ENCODE results near the gene PLEKHG1.

PLEKHG1 gene

DNA sequence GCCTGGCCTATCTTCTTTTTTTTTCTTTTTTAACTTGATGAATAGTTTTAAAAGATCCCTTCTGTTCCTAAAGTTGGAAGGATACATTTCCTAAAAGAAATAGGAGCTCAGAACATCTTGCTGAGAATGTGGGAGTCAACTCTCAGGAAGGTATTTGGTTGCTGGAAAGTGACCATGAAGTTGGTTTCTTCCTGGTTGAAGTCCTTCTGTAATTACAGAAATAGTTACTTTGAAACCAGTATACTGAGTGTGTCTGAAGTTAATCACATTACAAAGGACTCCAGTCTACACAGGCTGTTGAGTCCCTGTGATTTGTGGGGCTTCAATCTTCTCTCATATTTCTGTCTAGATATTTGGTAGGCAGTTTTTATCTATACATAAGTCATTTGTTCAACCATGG lies 9.8 kb upstream of the PLEKHG1 start:
- DNase-seq (ENCODE audit: low read depth), result no peak

DNA sequence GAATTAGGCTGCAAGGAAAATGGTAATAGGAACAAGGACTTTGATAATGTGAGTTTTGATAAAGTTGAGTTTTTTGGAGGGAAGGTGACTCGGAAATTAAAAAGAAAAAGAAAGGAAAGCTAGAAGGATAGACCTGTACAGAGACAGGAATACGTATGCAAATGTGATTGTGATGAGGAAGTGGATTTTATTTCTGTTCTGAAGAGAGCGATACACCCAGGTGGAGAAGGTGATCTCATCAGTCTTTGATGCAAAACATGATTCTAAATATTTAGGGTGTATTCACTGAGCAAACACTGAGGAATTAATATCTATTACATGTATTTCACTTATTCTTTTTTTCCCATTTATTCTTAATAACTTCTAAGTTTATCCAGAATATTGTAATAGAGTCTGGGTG lies 9.2 kb upstream of the PLEKHG1 start:
- DNase-seq (ENCODE audit: low read depth), result no peak

DNA sequence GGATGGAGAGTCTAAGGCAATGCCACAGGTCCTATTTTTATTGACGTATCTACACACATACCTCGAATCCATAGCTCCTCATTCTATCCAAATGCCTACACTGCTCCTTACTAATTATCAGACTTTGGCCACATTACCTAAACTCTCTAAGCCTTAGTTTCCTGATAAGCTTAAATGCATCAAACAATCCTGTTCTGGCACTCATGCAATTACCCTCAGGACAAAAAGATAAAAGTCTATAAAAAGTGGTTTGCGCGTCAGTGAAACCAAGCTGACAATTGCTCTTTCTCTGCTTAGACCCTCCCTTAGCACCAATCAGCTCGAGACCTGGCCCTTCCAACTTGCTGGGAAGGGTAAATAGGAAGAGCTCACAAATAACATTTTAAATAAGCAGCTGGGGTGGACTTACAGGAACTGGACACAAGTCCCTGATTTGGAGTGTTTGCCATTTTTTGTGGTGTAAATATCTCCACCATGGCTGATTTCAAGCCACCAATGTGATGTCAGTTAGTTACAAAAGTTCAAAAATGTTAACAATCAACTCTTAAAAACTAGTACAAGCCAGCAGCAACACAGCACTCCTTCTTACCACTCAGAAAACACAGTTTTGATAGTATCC lies 7.2 kb upstream of the PLEKHG1 start:
- no peak for DNase-seq (ENCODE audit: low read depth)

DNA sequence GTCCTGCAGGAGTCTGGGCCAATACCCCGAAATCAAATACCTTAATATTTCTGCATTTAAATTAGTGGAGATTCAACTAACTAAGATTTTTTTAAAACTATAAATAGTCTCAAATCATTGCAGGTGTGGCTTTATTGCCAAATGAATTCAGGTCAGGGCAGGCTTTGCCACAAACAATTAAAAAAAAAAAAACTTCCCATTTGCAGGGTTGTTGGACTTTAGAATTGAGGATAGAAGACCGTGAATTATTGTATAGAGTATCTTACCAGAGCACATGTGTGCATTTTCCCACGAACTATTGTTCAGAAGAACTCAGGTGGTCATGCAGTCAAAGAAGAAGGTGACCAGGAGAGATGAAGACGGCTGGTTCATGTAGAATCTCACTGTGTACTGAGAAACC lies 6.6 kb upstream of the PLEKHG1 start:
- DNase-seq (ENCODE audit: low read depth), result no peak

DNA sequence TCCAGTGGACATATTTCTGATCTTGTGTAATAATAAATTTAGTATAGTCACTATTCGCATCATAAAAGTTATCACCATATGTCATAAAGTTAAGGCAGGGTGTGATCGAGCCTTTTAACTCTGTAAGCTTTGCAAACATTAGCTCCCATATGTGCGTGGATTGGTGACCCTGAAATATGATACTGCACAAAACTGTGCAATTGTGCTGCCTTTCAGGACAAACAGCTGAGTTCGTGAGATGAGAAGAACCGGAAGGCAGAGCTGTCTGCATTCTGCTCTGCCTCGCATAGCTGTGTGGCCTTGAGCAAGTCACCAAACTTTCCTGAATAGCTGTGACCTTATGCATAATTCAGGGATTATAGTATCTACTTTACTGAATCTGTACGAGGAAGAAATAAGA lies 3.2 kb upstream of the PLEKHG1 start:
- DNase-seq (ENCODE audit: low read depth), result no peak

DNA sequence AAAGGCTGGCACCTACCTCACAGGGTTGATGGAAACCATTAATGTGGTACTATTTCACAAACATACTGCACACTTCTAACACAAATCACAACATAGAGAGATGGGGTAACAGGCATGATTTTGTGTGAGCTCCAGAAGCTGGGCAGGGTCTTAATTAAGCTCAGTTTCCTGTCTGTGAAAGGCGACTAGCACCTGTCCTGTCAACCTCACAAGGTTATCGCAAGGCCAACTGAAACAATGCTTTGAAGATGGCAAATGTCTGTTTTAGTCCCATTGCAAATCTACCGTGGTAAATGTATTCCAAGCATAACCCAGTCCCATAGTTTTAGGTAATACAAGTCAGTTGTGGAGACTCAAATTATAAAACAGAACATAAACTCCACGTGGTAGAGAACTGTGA lies 1.3 kb upstream of the PLEKHG1 start:
- no peak for DNase-seq (ENCODE audit: low read depth)

DNA sequence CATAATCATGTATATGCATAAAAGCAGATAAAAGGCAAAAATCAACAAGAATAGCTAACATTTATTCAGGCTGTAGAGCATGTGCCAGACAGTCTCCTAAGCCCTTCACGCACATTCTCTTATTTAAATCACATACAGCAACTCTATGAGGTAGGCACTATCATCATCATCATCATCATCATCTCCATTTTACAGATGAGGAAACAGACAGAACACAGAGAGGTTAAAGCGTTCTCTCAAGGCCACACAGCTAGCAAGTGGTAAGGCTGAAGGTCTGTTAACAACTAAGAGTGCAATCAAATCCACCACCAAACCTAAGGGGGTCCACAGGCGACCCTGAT lies 857 bp upstream of the PLEKHG1 start:
- no peak for DNase-seq (ENCODE audit: low read depth)

DNA sequence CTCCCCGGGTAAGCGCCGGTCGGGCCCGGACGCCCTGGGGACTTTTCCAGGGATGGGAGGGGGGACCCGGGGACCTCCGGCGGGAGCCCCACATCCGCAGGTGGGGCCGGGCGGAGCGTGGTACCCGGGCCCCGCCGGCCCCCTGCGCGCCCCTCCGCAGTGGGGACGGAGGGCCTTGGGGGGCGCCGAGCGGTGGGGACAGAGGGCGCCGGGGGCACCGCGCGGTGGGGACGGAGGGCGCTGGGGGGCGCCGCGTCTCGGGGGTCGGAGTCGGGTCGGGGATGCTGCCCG lies 270 bp downstream of the PLEKHG1 start:
- DNase-seq (ENCODE audit: low read depth), result no peak

DNA sequence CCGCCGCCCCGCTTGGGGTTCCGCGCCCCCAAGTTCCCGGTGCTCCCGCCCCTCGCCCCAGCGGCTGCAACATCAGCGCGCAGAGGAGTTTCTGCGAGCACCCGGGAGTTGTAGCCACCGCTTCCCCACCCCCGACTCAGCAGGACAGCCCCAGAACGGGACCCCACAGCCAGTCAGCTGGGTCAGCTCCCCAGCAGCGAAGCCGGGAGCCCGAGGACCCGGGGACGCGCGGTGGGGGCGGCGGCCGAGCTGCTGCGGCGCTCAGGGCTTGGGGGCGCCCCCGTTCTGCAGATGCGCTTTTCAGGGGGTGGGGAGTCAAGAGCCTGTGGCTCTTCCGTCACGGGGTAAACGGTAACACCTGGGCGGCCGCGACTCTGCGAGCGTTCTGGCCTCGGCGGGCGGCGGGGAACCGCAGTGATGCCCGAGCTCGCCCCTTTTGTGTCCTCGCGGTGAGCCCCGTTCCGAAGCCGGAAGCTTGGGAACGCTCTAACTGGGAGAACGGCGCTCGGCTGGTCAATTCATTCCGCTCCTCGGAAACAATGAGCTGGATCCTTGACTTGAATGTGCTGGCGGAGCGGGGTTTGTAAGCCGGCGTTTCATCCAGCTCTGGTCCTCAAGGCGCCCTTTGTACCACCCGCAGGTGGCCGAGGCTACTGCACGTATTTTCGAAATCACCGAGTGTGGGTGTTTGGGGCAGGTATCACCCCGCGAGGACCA lies 774 bp downstream of the PLEKHG1 start:
- peak; percentile 11 for DNase-seq (ENCODE audit: low read depth)

DNA sequence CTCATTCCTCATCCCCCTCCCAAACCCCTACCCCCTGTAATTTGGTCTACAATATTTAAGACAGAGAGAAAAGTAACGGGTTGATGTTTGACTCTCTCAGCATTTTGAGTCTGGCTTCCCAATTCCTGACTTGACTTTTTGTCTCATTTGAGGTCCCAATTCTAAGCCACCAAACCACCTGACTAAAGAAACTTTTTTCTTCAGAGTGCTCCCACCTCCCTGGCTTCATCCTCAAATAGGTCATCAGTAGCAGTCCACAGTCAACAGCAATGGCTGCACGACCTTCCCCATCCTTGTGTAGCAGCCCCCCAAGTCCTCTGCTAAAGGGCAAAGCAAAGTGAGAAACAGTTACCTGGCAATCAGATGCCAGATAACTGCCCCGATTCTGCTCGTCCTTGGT lies 1.8 kb downstream of the PLEKHG1 start:
- no peak for DNase-seq (ENCODE audit: low read depth)

DNA sequence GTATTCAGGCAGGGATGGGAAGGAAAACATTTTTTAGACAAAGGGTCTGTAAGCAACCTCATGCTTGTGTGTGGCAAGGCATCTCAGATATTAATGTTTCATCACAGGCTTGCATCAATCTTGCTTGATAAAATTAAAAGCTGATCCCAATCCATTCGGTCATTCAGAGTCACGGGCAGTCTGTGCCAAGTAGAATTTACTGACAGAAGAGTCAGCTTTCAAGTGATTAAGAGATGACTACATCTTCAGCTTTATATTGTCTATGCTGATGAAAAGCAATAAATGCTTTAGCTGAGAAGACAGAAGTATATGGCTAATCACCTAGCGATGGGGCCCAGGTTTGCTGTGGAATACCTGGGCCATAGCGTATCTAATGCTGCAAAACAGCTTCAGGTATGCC lies 3.5 kb downstream of the PLEKHG1 start:
- DNase-seq (ENCODE audit: low read depth), result no peak

DNA sequence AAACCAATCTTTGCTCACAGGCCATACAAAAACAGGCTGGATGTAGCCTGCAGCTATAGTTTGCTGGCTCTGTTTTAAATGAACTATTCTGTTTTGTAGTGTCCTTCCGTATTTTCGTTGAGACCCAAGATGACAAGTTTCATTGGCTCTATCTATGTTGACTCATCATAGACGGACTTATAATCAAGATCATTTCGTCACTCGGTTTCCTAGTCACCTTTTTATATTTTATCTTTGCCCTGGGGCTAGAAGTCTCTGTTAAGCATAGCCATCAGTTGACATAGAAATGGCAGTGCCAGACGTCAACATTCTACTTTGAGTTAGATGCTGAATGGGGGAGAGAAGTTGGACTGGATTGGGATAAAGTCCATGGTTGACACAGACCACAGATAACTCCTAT lies 4.8 kb downstream of the PLEKHG1 start:
- DNase-seq (ENCODE audit: low read depth), result no peak

DNA sequence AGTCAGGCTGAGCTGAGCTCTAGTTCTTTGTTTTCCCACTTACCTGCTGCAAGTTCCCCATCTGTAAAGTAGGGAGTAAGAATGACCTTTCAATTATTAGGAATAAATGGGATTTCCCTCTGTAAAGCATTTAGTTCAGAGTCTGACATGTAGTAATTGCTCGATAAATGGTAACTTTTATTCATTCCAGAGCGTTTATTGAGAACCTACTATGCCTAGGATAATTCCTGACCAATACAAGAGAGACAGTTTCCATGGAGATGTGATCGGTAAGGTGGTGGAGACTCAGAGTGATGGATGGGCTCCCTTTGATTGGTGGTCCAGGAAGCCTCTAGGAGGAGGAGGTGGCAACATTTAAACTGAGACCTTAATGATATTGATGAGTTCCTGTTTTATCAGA lies 5.6 kb downstream of the PLEKHG1 start:
- no peak for DNase-seq (ENCODE audit: low read depth)

DNA sequence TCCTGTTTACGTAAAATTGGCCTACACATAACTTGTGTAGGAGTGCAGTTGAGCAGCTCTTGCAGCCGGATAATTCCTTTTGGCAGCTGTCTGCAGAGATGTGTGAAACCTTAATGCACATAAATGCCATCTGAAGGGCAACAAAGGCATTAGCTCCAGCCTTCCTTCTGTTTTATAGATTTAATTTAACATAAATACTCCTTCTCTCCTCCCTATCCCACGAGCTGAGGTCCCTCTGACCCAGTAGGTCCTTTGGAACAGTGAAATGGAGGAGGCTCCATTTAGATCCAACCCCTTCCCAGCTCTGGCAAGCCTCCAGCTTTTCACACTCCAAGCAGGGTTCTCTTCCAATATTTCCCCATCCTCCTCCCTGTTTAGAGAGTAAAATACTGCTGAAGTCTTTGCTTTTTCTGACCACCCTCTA lies 6.5 kb downstream of the PLEKHG1 start:
- no peak for DNase-seq (ENCODE audit: low read depth)

DNA sequence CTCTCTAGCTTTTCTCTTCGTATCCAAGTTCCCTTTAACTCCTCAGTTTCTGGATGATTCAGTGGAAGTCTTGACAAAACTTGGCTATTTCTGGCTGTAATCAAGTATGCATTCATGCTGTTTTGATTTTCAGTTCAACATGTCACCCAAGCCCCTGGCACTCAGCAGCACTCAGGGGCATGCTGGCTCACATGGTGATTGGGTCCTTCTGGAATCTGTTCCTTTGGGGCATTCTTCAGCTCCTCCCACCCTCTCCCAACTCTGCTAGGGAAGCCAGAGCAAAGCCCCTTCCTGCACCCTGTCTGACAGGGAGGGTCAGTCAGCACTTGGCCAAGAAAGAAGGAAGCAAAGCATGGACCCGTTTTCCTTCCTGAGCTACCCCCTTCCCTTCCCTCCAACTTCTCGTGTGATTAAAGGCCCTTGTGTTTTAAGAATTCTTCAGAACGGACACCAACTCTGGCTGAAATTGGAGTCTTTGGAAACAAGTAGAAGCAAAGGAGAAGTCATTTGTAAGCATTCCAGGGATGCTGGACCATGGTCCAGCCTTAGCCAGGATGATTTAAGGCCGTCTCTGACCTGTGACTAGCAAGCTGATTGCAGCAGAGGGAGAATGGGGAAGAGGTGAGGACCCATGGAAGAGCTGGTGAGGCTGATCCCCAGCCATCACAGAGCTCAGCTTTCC lies 7.1 kb downstream of the PLEKHG1 start:
- no peak for DNase-seq (ENCODE audit: low read depth)

DNA sequence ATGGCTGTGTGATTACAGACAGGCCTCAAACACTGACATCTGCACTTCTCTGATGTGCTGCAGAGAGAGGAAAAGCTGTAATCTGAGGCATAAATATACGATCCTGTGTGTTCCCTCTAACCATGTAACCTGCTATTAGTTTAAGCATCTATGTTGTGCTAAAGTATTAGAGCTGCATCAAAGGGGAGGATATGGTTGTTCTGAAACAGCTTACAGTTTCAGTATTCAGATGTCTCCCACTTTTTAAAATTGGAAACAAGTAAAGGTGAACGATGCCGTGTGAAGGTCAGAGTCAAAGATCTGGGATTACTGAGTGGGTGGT lies 7.6 kb downstream of the PLEKHG1 start:
- DNase-seq (ENCODE audit: low read depth), result no peak

DNA sequence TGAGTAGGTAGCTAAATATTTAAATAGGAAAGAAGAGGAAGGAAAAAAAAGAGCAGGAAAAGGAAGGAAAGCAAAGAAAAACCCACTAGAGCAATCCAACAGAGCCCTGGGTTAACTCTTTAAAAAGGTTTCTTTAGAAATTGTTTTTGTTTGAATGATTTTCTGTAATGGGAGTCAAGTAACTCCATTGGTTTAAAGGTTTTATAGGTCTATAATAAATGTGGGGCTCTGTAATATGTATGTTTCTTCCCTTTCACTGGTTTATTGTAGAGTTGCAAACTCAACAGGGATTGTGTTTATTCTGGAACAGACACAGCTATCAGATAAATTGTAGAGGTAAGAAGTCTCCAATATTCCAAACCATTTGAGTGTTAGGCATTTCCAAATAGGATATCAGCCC lies 10.9 kb downstream of the PLEKHG1 start:
- DNase-seq (ENCODE audit: low read depth), result no peak

DNA sequence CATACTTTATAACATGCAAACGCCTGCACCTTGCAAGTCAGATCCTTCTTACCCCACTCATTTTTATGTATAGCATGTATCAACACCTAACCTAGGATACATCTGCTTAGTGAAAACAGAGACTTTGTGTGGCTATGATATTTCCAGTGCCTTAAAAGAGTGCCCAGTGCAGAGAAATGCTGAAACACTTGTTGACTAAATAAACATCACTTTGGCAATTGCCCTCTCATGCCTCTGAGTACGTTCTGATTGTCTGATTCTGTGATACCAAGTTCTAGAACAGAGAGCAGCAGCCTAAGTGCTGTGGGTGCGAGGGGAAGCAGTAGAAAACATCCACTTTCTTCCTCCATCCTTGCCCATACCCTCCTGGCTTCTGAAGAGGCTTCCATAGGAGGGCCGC lies 13.6 kb downstream of the PLEKHG1 start:
- DNase-seq (ENCODE audit: low read depth), result no peak

DNA sequence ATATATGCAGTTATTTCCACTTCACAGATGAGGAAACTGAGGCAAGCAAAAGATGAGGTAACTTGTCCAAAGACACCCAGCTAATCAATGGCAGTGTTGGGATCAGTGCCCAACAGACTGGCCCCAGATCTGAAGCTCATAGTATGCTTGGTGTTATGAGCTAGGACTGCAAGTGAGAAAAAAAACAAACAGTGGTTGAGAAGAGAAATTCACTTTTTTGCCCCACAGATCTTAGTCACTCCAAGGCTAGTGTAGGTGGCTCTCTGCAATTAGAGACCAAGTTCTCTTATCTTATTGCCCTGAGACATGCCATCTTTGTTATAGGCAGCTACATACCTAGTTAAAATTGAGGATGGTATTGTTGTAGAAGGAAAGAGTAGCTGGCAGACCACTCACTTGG lies 16.3 kb downstream of the PLEKHG1 start:
- DNase-seq (ENCODE audit: low read depth), result no peak

DNA sequence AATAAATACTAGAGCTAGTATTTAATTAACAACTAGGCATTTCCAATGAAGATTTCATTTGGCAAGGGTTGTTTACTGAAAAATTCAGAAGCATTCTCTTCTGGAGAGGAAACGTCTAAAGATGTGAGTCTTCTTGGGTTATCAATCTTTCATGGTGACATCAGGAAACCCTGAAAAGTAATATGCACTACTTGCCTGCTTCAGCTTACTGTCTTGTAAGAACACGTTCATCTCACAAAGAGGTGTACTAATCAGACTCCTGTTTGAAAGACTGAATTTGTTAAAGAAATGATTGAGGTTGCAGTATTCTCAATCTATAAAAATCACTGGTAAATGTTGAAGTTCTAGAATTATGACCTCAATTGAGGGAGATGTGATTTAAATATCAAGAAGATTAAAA lies 16.9 kb downstream of the PLEKHG1 start:
- DNase-seq (ENCODE audit: low read depth), result no peak

DNA sequence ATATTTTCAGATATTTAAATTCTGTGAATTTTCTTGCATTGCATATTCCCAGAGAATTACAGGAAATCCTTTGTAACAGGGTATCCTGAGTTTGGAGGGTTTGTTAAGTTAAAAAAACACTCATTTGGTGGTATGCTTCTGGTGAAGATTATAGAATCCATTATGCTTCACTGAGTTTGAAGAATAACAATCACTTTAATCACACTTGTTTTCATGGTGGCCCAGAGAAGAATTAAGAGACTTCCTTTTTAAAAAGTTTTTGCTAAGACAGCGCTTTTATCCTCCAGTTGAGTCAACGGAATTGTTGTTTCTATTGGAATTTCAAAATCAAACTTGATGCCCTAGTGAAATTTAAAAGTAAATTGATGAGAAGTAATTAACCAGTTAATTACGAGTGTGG lies 17.4 kb downstream of the PLEKHG1 start:
- DNase-seq (ENCODE audit: low read depth), result no peak

DNA sequence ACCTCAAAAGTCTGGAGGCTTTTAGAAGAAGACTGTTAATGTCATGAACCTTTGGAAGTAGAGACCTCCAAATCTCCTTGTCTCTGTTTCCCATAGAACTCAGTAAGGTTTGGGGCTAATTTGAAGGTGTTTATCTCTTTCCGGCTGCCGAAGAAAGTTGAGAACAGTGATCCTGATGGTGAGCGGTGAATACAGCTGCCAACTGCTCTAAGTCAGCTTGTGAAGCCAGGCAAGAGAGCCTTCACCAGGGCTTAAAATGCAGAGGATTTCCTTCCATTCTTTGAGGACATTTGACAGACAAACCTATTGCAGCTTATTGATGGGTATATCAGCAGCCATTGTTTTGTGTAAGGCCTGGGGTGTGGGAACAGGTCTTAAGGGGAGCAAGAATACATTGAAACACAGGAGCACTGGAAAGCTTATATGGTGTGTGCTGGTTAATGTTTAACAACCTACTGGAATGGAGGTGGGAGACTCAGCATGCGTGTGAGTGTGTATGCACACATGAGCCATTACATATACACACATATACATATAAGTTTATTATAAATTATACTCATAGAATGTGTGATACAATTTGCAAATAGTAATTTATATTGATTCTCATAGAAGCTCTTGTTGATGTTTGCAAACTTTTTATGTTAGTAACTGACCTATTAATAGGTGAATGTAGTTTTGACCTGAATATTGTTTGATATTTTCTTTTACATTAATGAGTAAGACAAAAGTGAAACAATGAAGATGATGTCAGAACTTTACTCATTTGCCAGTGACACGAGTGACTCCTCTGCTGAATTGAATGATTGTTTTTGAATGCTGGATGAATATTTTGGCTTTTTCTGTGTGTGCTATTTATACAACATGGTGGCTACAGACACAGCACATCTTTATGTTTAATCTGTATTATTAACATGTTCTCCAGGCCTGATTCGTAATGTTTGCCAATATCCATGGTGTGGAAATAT lies 18.1 kb downstream of the PLEKHG1 start:
- DNase-seq (ENCODE audit: low read depth), result no peak

DNA sequence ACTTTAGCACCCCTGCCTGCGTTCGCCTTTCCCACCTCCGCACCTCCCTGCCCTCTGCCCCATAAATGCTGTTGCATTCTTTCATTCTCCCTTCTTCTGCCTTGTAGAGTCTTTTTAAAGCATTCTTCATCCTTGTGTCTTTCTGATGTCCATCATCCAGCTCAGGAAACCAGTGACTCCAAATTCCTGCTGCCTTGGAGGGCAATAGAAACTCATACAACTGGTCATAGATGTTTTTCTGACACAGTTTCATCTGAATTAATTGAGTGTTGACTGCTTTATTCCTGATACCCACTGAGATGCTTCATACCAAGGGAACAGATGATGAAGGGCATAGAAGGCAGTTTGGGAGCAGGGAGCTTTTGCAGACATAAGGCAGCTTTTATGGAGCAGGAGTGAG lies 19.6 kb downstream of the PLEKHG1 start:
- DNase-seq (ENCODE audit: low read depth), result no peak

Data from GM04504 (cell line).